Trophoblast cell (in vitro differentiated cells and primary cell): ENCODE measurements around the gene TBL3.
A peak's percentile ranks its signal among the peaks of the same experiment; 100 is the strongest.

Experiments
- DNase-seq, 2 donors: peaks; one replicate each; pipeline ENCODE4 v3.0.0-alpha.2; 2016
- H2AFZ ChIP-seq: 2 replicates; pipeline ENCODE4 v1.6.1; 2013; ENCODE audit warnings: low read length, moderate library complexity, mild to moderate bottlenecking; ENCODE audit not compliant: insufficient read depth, poor library complexity
- H2AK5ac ChIP-seq: 2 replicates; pipeline ENCODE4 v1.6.1; 2013; ENCODE audit warnings: mild to moderate bottlenecking, low read length
- H2BK120ac ChIP-seq: 2 replicates; pipeline ENCODE4 v1.6.1; 2013; ENCODE audit warnings: low read length, mild to moderate bottlenecking, moderate library complexity; ENCODE audit not compliant: insufficient read depth, poor library complexity
- H2BK12ac ChIP-seq: 2 replicates; pipeline ENCODE4 v1.6.1; 2013; ENCODE audit warnings: mild to moderate bottlenecking, low read length, moderate library complexity
- H2BK5ac ChIP-seq: 2 replicates; pipeline ENCODE4 v1.6.1; 2013; ENCODE audit warnings: low read length, low read depth, moderate library complexity, mild to moderate bottlenecking; ENCODE audit not compliant: poor library complexity
- H3K14ac ChIP-seq: 2 replicates; pipeline ENCODE4 v1.6.1; 2013; ENCODE audit warnings: mild to moderate bottlenecking, low read length
- H3K18ac ChIP-seq: 2 replicates; pipeline ENCODE4 v1.6.1; 2013; ENCODE audit warnings: mild to moderate bottlenecking, low read length
- H3K23ac ChIP-seq: 2 replicates; pipeline ENCODE4 v1.6.1; 2013; ENCODE audit warnings: low read length
- H3K27ac ChIP-seq: 2 replicates; pipeline ENCODE4 v1.5.1; 2013; ENCODE audit warnings: low read depth, mild to moderate bottlenecking, inconsistent platforms, low read length, moderate library complexity
- H3K27me3 ChIP-seq: 2 replicates; pipeline ENCODE4 v1.6.1; 2013; ENCODE audit warnings: inconsistent platforms, mild to moderate bottlenecking, low read length, moderate library complexity; ENCODE audit not compliant: insufficient read depth
- H3K36me3 ChIP-seq, 2 experiments: 1 replicate in 1 of 2; 2 replicates in 1 of 2; pipeline ENCODE4 v1.6.1; 2013; ENCODE audit warnings: low read length in 2 of 2, mild to moderate bottlenecking in 2 of 2, moderate library complexity in 1 of 2; ENCODE audit not compliant: insufficient read depth in 2 of 2, control insufficient read depth in 1 of 2
- H3K4ac ChIP-seq: 2 replicates; pipeline ENCODE4 v1.6.1; 2013; ENCODE audit warnings: low read depth, mild to moderate bottlenecking, low read length, moderate library complexity
- H3K4me1 ChIP-seq, 2 experiments: 1 replicate in 1 of 2; 2 replicates in 1 of 2; pipeline ENCODE4 v1.6.1; 2013; ENCODE audit warnings: low read length in 2 of 2, mild to moderate bottlenecking in 2 of 2, moderate library complexity in 1 of 2; ENCODE audit not compliant: insufficient read depth in 2 of 2, control insufficient read depth in 1 of 2
- H3K4me2 ChIP-seq: 2 replicates; pipeline ENCODE4 v1.6.1; 2013; ENCODE audit warnings: inconsistent platforms, mild to moderate bottlenecking, low read length, moderate library complexity
- H3K4me3 ChIP-seq: 2 replicates; pipeline ENCODE4 v1.5.1; 2013; ENCODE audit warnings: mild to moderate bottlenecking, low read depth, low read length, inconsistent platforms
- H3K79me1 ChIP-seq: one replicate; pipeline ENCODE4 v1.6.1; 2013; ENCODE audit warnings: low read length
- H3K79me2 ChIP-seq: 2 replicates; pipeline ENCODE4 v1.6.1; 2013; ENCODE audit warnings: low read length, mild to moderate bottlenecking; ENCODE audit not compliant: control insufficient read depth, insufficient read depth, poor library complexity
- H3K9ac ChIP-seq: 2 replicates; pipeline ENCODE4 v1.6.1; 2013; ENCODE audit warnings: mild to moderate bottlenecking, low read length
- H3K9me3 ChIP-seq: 2 replicates; pipeline ENCODE4 v1.6.1; 2013; ENCODE audit warnings: low read depth, mild to moderate bottlenecking, control low read depth, inconsistent platforms, low read length; ENCODE audit not compliant: insufficient read depth
- H4K12ac ChIP-seq: 2 replicates; pipeline ENCODE4 v1.6.1; 2013; ENCODE audit warnings: low read depth, mild to moderate bottlenecking, low read length, moderate library complexity
- H4K8ac ChIP-seq: 2 replicates; pipeline ENCODE4 v1.6.1; 2013; ENCODE audit warnings: low read depth, mild to moderate bottlenecking, low read length, moderate library complexity
- H4K91ac ChIP-seq: one replicate; pipeline ENCODE4 v1.6.1; 2013; ENCODE audit warnings: low read depth, mild to moderate bottlenecking, low read length, moderate library complexity
- WGBS: extraction: QIAGEN DNeasy Blood & Tissue Kit; methylation state at CpG from one replicate; pipeline ENCODE4 v1.1.7; 2013; ENCODE audit warnings: missing lambda C conversion rate; ENCODE audit not compliant: insufficient read length, insufficient coverage; ENCODE audit errors: extremely low coverage; 5-methylcytosine and 5-hydroxymethylcytosine counted together

TBL3 gene

DNA sequence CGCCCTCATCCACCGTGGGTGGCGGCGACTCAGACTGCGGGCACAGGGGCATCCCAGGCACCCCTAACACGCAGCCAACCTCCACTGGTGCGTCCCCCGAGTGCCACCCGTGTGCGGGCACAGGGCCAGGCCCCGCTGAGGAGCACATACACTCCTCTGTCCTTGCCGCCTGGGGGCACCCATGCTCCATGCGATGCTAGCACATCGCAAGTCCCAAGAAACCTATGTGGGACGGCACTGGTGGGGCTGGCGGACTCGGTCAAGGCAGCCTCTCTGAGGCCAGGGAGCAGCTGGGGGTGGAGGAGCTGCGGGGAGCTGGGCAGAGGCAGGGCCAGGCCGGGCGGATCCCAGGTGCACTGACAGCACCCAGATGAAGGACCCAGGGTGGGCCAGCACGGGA, 33.8 kb downstream of the TBL3 start:
- Histone ChIP-seq H4K91ac (no peak overlapping the region), H2BK5ac (no peak overlapping the region), H3K9me3 (peaks cover 1% of the 10 kb centered on the region), H2AK5ac (no peak overlapping the region), H4K8ac (no peak overlapping the region), H3K14ac (no peak overlapping the region), H3K79me2 (peaks cover 13% of the 10 kb centered on the region), H3K4ac (no peak overlapping the region), H2BK12ac (no peak overlapping the region), H3K9ac (no peak overlapping the region), H2AFZ (no peak overlapping the region), H3K27ac (no peak overlapping the region), H3K4me1 (peaks cover 13 to 25% of the 10 kb centered on the region in 2 experiments), H4K12ac (no peak overlapping the region), H3K4me2 (no peak overlapping the region), H3K4me3 (no peak overlapping the region), H3K36me3 (peaks cover 36 to 39% of the 10 kb centered on the region in 2 experiments), H3K79me1 (peaks cover 7% of the 10 kb centered on the region), H3K18ac (no peak overlapping the region), H3K27me3 (no peaks in the 10 kb centered on the region), H3K23ac (no peak overlapping the region), H2BK120ac (no peak overlapping the region)
- DNase-seq = no peak
- no CpG with 5 or more reads among the region's 21 CpGs for WGBS

DNA sequence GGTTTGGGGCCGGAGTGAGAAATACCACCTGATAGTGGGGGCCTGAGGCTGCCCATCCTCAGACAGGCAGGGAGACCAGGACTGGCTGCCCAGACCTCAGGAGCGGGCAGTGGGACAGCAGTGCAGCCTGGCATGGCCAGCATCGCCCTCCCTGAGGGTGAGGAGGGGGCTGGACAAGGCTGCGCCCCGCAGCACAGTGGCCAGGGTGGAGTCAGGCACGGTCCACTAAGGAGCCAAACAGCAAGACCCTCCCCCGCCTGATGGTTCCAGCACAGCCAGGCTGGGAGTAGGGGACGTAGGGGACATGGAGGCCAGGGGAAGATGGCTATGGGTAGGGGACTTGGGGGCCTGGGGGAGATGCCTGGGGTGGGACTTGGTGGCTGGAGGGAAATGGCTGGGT, 34.5 kb downstream of the TBL3 start:
- no peak overlapping the region for H3K14ac ChIP-seq
- H3K23ac ChIP-seq = no peak overlapping the region
- no peak overlapping the region for H2BK120ac ChIP-seq
- no peak overlapping the region for H3K9ac ChIP-seq
- H3K4me1 ChIP-seq = peaks cover 13 to 26% of the 10 kb centered on the region in 2 experiments
- no peak overlapping the region for H3K4me3 ChIP-seq
- WGBS = no CpG with 5 or more reads among the region's 8 CpGs
- peaks cover 1% of the 10 kb centered on the region for H3K9me3 ChIP-seq
- H2AFZ ChIP-seq = no peak overlapping the region
- peaks cover 30 to 32% of the 10 kb centered on the region in 2 experiments for H3K36me3 ChIP-seq
- no peak for DNase-seq
- peak overlapping the region; percentile 15 for H3K18ac ChIP-seq
- H3K4ac ChIP-seq = peak overlapping the region; percentile 41
- H2AK5ac ChIP-seq = no peak overlapping the region
- no peak overlapping the region for H3K27ac ChIP-seq
- no peak overlapping the region for H2BK12ac ChIP-seq
- no peak overlapping the region for H2BK5ac ChIP-seq
- peaks cover 7% of the 10 kb centered on the region for H3K79me1 ChIP-seq
- H3K79me2 ChIP-seq = peaks cover 13% of the 10 kb centered on the region
- no peak overlapping the region for H4K8ac ChIP-seq
- no peak overlapping the region for H4K12ac ChIP-seq
- H4K91ac ChIP-seq = no peak overlapping the region
- no peaks in the 10 kb centered on the region for H3K27me3 ChIP-seq
- H3K4me2 ChIP-seq = no peak overlapping the region

DNA sequence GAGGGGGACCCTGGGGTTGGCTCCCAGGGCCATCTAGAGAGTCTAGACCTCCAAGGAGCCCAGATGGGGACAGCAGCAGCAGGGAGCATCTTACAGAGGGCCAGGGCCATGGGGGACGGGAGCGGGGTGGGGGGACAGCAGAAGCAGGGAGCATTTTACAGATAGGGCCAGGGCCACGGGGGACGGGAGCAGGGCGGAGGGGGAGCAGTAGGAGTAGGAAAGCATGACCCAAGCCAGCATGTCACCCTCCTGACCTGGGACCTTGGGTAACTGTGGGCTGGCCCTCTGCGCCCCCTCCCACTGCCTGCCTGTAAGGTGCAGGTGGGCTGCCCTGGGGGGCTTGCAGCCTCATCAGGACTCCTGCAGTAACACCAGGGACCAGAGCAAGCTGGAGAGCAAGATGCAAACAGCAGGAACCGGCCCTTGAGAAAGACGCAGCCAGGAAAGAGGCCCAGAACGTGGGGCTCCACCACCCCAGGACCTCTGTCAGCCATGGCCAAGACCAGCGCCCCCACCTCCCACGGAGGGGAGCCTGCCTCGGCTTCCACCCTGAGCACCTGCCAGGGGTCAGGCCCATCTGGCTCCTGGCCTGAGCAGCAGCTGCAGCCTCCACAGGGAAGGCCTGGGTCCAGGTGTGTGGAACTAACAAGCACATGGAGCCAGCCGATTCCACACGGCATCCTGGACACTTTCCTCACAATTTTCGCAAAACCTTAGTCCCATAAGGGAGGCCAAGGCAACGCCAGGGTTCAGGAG, 35.4 kb downstream of the TBL3 start:
- no peak overlapping the region for H2BK5ac ChIP-seq
- no CpG with 5 or more reads among the region's 16 CpGs for WGBS

DNA sequence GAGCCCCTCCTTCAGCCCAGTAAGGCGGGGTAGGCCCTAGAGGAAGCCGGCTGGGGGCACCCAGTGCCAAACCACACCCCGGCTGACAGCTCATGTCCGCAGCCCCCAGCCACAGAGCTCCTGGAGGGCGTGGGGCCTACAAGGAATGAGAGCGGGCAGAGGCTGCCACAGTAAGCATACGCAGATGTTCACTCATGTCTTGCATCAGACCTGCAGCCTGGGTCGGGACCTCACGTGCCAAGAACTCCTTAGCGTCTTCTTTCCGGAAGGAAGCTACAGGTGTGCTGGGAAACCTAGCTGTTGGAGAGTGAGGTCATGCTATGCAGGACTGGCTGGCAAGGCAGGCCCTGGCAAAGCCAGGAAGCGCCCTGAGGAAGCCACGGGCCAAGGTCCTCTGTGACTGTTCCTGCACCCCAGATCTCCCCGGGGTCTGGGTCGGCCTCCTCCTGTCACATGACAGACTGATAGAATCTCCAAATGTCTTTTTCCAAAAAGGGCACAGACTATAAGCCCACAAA, 36.2 kb downstream of the TBL3 start:
- Histone ChIP-seq H4K12ac (no peak overlapping the region), H3K4me3 (no peak overlapping the region), H3K4ac (peak overlapping the region; percentile 32), H2AFZ (no peak overlapping the region), H3K23ac (no peak overlapping the region), H3K27ac (no peak overlapping the region), H3K9ac (no peak overlapping the region), H3K18ac (no peak overlapping the region), H3K4me1 (peaks cover 13 to 26% of the 10 kb centered on the region in 2 experiments), H3K79me1 (peaks cover 7% of the 10 kb centered on the region), H3K27me3 (no peaks in the 10 kb centered on the region), H4K91ac (no peak overlapping the region), H2BK120ac (no peak overlapping the region), H3K4me2 (peak overlapping the region; percentile 85), H2BK12ac (no peak overlapping the region), H3K79me2 (peaks cover 13% of the 10 kb centered on the region), H3K14ac (no peak overlapping the region), H4K8ac (no peak overlapping the region), H3K9me3 (peaks cover 1% of the 10 kb centered on the region), H3K36me3 (peaks cover 12 to 14% of the 10 kb centered on the region in 2 experiments), H2BK5ac (no peak overlapping the region), H2AK5ac (no peak overlapping the region)
- WGBS = no CpG with 5 or more reads among the region's 15 CpGs
- DNase-seq = peak; percentile 85 to 91

More for the DNA sequence above, 35.4 kb downstream of the TBL3 start:
- H3K4ac ChIP-seq = peak overlapping the region; percentile 41
- no peak overlapping the region for H2AK5ac ChIP-seq
- no peaks in the 10 kb centered on the region for H3K27me3 ChIP-seq
- no peak overlapping the region for H3K4me2 ChIP-seq
- H3K9ac ChIP-seq = no peak overlapping the region
- H3K36me3 ChIP-seq = peaks cover 20 to 22% of the 10 kb centered on the region in 2 experiments
- H4K12ac ChIP-seq = no peak overlapping the region
- no peak overlapping the region for H3K14ac ChIP-seq
- peaks cover 13% of the 10 kb centered on the region for H3K79me2 ChIP-seq
- no peak overlapping the region for H2AFZ ChIP-seq
- H2BK12ac ChIP-seq = no peak overlapping the region
- peaks cover 1% of the 10 kb centered on the region for H3K9me3 ChIP-seq
- H3K18ac ChIP-seq = no peak overlapping the region
- peaks cover 13 to 26% of the 10 kb centered on the region in 2 experiments for H3K4me1 ChIP-seq
- no peak overlapping the region for H4K91ac ChIP-seq
- H4K8ac ChIP-seq = no peak overlapping the region
- no peak overlapping the region for H3K27ac ChIP-seq
- no peak for DNase-seq
- peaks cover 7% of the 10 kb centered on the region for H3K79me1 ChIP-seq
- H3K4me3 ChIP-seq = no peak overlapping the region
- no peak overlapping the region for H3K23ac ChIP-seq
- no peak overlapping the region for H2BK120ac ChIP-seq
